Vagina (tissue), 2 donors: ENCODE data around the gene RTF1.

ENCODE experiments used
- CTCF ChIP-seq, 3 experiments: fragments of 450-650 bp in 2 of 3; fragments of 200-600 bp in 1 of 3; sonication (generic) in 1 of 3; IDR thresholded peaks; one replicate each; pipeline ENCODE4 v1.5.1; 2017 to 2019; ENCODE audit warnings: antibody characterized with exemption in 3 of 3, mild to moderate bottlenecking in 2 of 3, moderate library complexity in 2 of 3
- POLR2A ChIP-seq, 2 donors: fragments of 450-650 bp; IDR thresholded peaks; one replicate each; pipeline ENCODE4 v1.6.1; 2017; ENCODE audit warnings: antibody characterized with exemption in 2 of 2, mild to moderate bottlenecking in 2 of 2, moderate library complexity in 2 of 2
- POLR2AphosphoS5 ChIP-seq, 2 donors: sonication (generic); formaldehyde crosslinking; IDR thresholded peaks; one replicate each; pipeline ENCODE4 v1.9.0; 2017; ENCODE audit warnings: antibody characterized with exemption in 2 of 2, mild to moderate bottlenecking in 2 of 2, low read depth in 1 of 2; ENCODE audit not compliant: insufficient read depth in 1 of 2

DNA sequence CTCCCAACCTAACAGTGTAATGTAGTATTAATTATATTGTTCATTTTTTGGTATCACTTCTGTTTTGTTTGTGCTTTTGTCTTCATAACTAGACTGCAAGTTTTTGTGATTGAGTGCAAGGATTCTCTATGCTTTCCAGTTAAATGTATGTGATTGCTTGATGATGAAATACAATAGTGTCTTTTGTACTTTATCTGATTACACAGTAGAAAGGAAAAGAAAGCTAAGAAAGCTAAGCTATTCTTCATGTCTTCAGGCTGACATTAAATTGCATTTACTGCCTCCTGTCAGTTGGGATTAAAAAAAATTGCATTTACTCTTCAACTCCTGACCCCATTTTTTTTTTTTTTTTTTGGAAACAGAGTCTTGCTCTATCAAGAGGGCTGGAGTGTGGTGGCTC, 28.5 kb downstream of the RTF1 start:
- TF ChIP-seq CTCF (IDR thresholded peaks at IDR 0.05): no peak
- no peak for TF ChIP-seq POLR2A (IDR thresholded peaks at IDR 0.05)
- no peak for TF ChIP-seq POLR2AphosphoS5 (IDR thresholded peaks at IDR 0.05; ENCODE audit: insufficient read depth in 1 of 2, low read depth in 1 of 2)
